GM19328 (cell line): ENCODE data around the gene CHPT1.
"Not testable (repeated sequence)": the region's sequence is repeated elsewhere in the genome, so short reads cannot be mapped to it uniquely, and the experiment has no call there.

ENCODE experiments used
- ATAC-seq: cut with Tn5 transposase; IDR thresholded peaks from one replicate; pipeline ENCODE4 v1.9.1; 2021; ENCODE audit warnings: mild to moderate bottlenecking, moderate library complexity; ENCODE audit not compliant: unreplicated experiment

Gene CHPT1

GRCh38 chr12:101681627-101682026 lies 15.8 kb upstream of the CHPT1 start:
- ATAC-seq: not testable (repeated sequence)

- no peak for ATAC-seq
These were observed 12.3 kb upstream of the CHPT1 start for GRCh38 chr12:101685092-101685491.

- no peak for ATAC-seq
These were observed 11.3 kb upstream of the CHPT1 start for GRCh38 chr12:101686176-101686575.

GRCh38 chr12:101690544-101691098 lies 6.8 kb upstream of the CHPT1 start:
- no peak for ATAC-seq

- ATAC-seq: no peak
These were observed 5.8 kb upstream of the CHPT1 start for GRCh38 chr12:101691503-101692096.

GRCh38 chr12:101694297-101694848 lies 3.1 kb upstream of the CHPT1 start:
- no peak for ATAC-seq

GRCh38 chr12:101694986-101695385 lies 2.5 kb upstream of the CHPT1 start:
- ATAC-seq: no peak

- no peak for ATAC-seq
These were observed 1.7 kb upstream of the CHPT1 start for GRCh38 chr12:101695706-101696105.

- ATAC-seq: no peak
These were observed 916 bp upstream of the CHPT1 start for GRCh38 chr12:101696251-101697196.

- peak; percentile 31 for ATAC-seq
These were observed 725 bp downstream of the CHPT1 start for GRCh38 chr12:101697930-101698799.

GRCh38 chr12:101698800-101699347 lies 1.4 kb downstream of the CHPT1 start:
- no peak for ATAC-seq

- ATAC-seq: no peak
These were observed 2.9 kb downstream of the CHPT1 start for GRCh38 chr12:101700299-101700820.

GRCh38 chr12:101703487-101703886 lies 6.0 kb downstream of the CHPT1 start:
- ATAC-seq: no peak

GRCh38 chr12:101706403-101706802 lies 9.0 kb downstream of the CHPT1 start:
- ATAC-seq: no peak

GRCh38 chr12:101707131-101707782 lies 9.8 kb downstream of the CHPT1 start:
- ATAC-seq: no peak

GRCh38 chr12:101710288-101710687 lies 12.8 kb downstream of the CHPT1 start:
- ATAC-seq: no peak

GRCh38 chr12:101713059-101713682 lies 15.7 kb downstream of the CHPT1 start:
- ATAC-seq: no peak

- no peak for ATAC-seq
These were observed 16.5 kb downstream of the CHPT1 start for GRCh38 chr12:101713930-101714329.

- ATAC-seq: no peak
These were observed 17.5 kb downstream of the CHPT1 start for GRCh38 chr12:101714877-101715444.
